Ishikawa (cell line): Measurements from ENCODE around the gene ATP6V1C2.

Experiments used
- CEBPB ChIP-seq: IDR thresholded peaks from 2 replicates; pipeline ENCODE4 v1.6.1; 2012
- CREB1 ChIP-seq: IDR thresholded peaks from 2 replicates; pipeline ENCODE4 v1.6.1; 2012; ENCODE audit warnings: low read depth
- EGR1 ChIP-seq: IDR thresholded peaks from 2 replicates; pipeline ENCODE4 v1.6.1; 2012
- EP300 ChIP-seq: IDR thresholded peaks from 2 replicates; pipeline ENCODE4 v1.6.1; 2012; ENCODE audit warnings: borderline replicate concordance
- FOXM1 ChIP-seq: IDR thresholded peaks from 2 replicates; pipeline ENCODE4 v1.6.1; 2012; ENCODE audit warnings: low read depth, borderline replicate concordance
- MAX ChIP-seq: IDR thresholded peaks from 2 replicates; pipeline ENCODE4 v1.6.1; 2012
- NFIC ChIP-seq: IDR thresholded peaks from 2 replicates; pipeline ENCODE4 v1.6.1; 2012
- RAD21 ChIP-seq: IDR thresholded peaks from 2 replicates; pipeline ENCODE4 v1.6.1; 2012; ENCODE audit warnings: low read depth
- REST ChIP-seq: IDR thresholded peaks from 2 replicates; pipeline ENCODE4 v1.6.1; 2012; ENCODE audit warnings: low read depth, mild to moderate bottlenecking
- TAF1 ChIP-seq: IDR thresholded peaks from 2 replicates; pipeline ENCODE4 v1.6.1; 2012; ENCODE audit warnings: low read depth, mild to moderate bottlenecking
- TCF12 ChIP-seq: IDR thresholded peaks from 2 replicates; pipeline ENCODE4 v1.6.1; 2012; ENCODE audit warnings: low read depth
- TEAD4 ChIP-seq: IDR thresholded peaks from 2 replicates; pipeline ENCODE4 v1.6.1; 2012
- USF1 ChIP-seq: IDR thresholded peaks from 2 replicates; pipeline ENCODE4 v1.6.1; 2012
- YY1 ChIP-seq: IDR thresholded peaks from 2 replicates; pipeline ENCODE4 v1.6.1; 2012; ENCODE audit warnings: low read depth
- ZBTB7A ChIP-seq: IDR thresholded peaks from 2 replicates; pipeline ENCODE4 v1.6.1; 2012; ENCODE audit warnings: low read depth

Gene ATP6V1C2

GRCh38 chr2:10704034-10704594 lies 17.3 kb upstream of the ATP6V1C2 start:
- TF ChIP-seq TCF12 (no peak), CREB1 (no peak), TEAD4 (no peak), NFIC (no peak), RAD21 (no peak), TAF1 (no peak)

GRCh38 chr2:10706033-10706432 lies 15.4 kb upstream of the ATP6V1C2 start:
- TF ChIP-seq EP300 (no peak), CEBPB (no peak), TEAD4 (no peak), MAX (no peak), YY1 (no peak), RAD21 (no peak), EGR1 (no peak), FOXM1 (no peak), ZBTB7A (no peak), NFIC (no peak), TAF1 (no peak), CREB1 (no peak), REST (no peak)

- no peak for TF ChIP-seq TCF12
- TF ChIP-seq CEBPB = no peak
- TF ChIP-seq TAF1 = no peak
- TF ChIP-seq MAX = no peak
- no peak for TF ChIP-seq EP300
- TF ChIP-seq YY1 = no peak
- TF ChIP-seq REST = no peak
- no peak for TF ChIP-seq ZBTB7A
- no peak for TF ChIP-seq TEAD4
- no peak for TF ChIP-seq CREB1
- TF ChIP-seq NFIC = no peak
These were observed 13.6 kb upstream of the ATP6V1C2 start for GRCh38 chr2:10707831-10708230.

- TF ChIP-seq RAD21 = peak; percentile 85
- TF ChIP-seq TEAD4 = no peak
These were observed 12.0 kb upstream of the ATP6V1C2 start for GRCh38 chr2:10709290-10709939.

- TF ChIP-seq MAX (no peak), TAF1 (no peak), ZBTB7A (no peak), TEAD4 (no peak)
These were observed 9.1 kb upstream of the ATP6V1C2 start for GRCh38 chr2:10712185-10712809.

- TF ChIP-seq TEAD4 (no peak), YY1 (no peak), NFIC (no peak), ZBTB7A (no peak), EGR1 (no peak), MAX (no peak), REST (no peak), TAF1 (no peak), TCF12 (no peak), USF1 (no peak)
These were observed 4.8 kb upstream of the ATP6V1C2 start for GRCh38 chr2:10716581-10716980.
